ENCODE data around the gene ZNF277.

- TF ChIP-seq CTCF (IDR thresholded peaks at IDR 0.05 in 2 of 3, conservative IDR thresholded peaks at IDR 0.05 in 1 of 3; ENCODE audit: borderline replicate concordance in 1 of 3, insufficient read depth in 1 of 3, low read depth in 2 of 3, low read length in 2 of 3) (no peak), EZH2phosphoT487 (IDR thresholded peaks at IDR 0.05; ENCODE audit: borderline replicate concordance) (no peak), SP1 (IDR thresholded peaks at IDR 0.05; ENCODE audit: low read depth) (no peak), ZBTB33 (IDR thresholded peaks at IDR 0.05; ENCODE audit: extremely low read depth, insufficient replicate concordance, low read length) (no peak), ELF1 (IDR thresholded peaks at IDR 0.05; ENCODE audit: borderline replicate concordance, low read depth) (no peak), POLR2AphosphoS5 (IDR thresholded peaks at IDR 0.05; ENCODE audit: low read depth, low read length) (no peak), RAD21 (IDR thresholded peaks at IDR 0.05; ENCODE audit: low read depth) (no peak), YY1 (IDR thresholded peaks at IDR 0.05; ENCODE audit: extremely low read depth, insufficient replicate concordance, low read depth, low read length) (no peak), REST (IDR thresholded peaks at IDR 0.05; ENCODE audit: low read depth) (no peak), POLR2A (IDR thresholded peaks at IDR 0.05; ENCODE audit: borderline replicate concordance, extremely low read depth, insufficient read depth, insufficient read length) (no peak), TCF7L2 (IDR thresholded peaks at IDR 0.05; ENCODE audit: borderline replicate concordance, extremely low read depth, insufficient read depth, insufficient read length) (no peak), JUND (IDR thresholded peaks at IDR 0.05) (no peak)
These were observed 20.2 kb upstream of the ZNF277 start for GRCh38 chr7:112186300-112186699.

Measured in HCT116 (cell line).